WTC11 (cell line): ENCODE results near the gene NFATC1.

Source experiments
- CTCF ChIP-seq: fragments of 200-600 bp; IDR thresholded peaks from 2 replicates; pipeline ENCODE4 v1.8.0; 2022; ENCODE audit warnings: antibody characterized with exemption
- ETV6 ChIP-seq: sonication (generic); formaldehyde crosslinking; IDR thresholded peaks from 2 replicates; pipeline ENCODE4 v1.8.1; 2022; ENCODE audit warnings: mild to moderate bottlenecking, missing genetic modification reagents
- FOXK1 ChIP-seq: sonication (generic); formaldehyde crosslinking; IDR thresholded peaks from 2 replicates; pipeline ENCODE4 v1.8.0; 2022; ENCODE audit warnings: mild to moderate bottlenecking, moderate library complexity, missing genetic modification reagents
- NR2C2 ChIP-seq: sonication (generic); formaldehyde crosslinking; IDR thresholded peaks from 2 replicates; pipeline ENCODE4 v1.8.0; 2022; ENCODE audit warnings: mild to moderate bottlenecking, missing genetic modification reagents
- ZNF423 ChIP-seq: fragments of 250-450 bp; sonication (Bioruptor Pico); IDR thresholded peaks from 2 replicates; pipeline ENCODE4 v2.1.2; 2022; ENCODE audit warnings: mild to moderate bottlenecking, moderate library complexity

GRCh38 chr18:79578396-79579260, 182.9 kb downstream of the NFATC1 start:
- TF ChIP-seq FOXK1 (CRISPR knock-in tag) (no peak), NR2C2 (CRISPR knock-in tag) (no peak), CTCF (no peak), ETV6 (CRISPR knock-in tag) (no peak), ZNF423 (no peak)
